ENCODE data around the gene WDR54. TPM values are rescaled to one million over a fixed set of nuclear protein-coding genes. Genes with fewer than 3 reads are reported as not detected.
"Not testable (repeated sequence)": the region's sequence is repeated elsewhere in the genome, so short reads cannot be mapped to it uniquely, and the experiment has no call there.

WDR54 gene
- total RNA-seq, 4 donors from 2014 or later, result 1.2 to 2.5 (median 2.3) TPM; not detected in 1

- Histone ChIP-seq H3K4me1 (peaks cover 0 to 20% (median 9%) of the 10 kb centered on the region in 4 donors), H3K36me3 (no peaks in the 10 kb centered on the region), H3K27ac (no peak overlapping the region), H3K4me3 (no peak overlapping the region), H3K9me3 (no peaks in the 10 kb centered on the region), H3K27me3 (no peaks in the 10 kb centered on the region)
- TF ChIP-seq POLR2A (IDR thresholded peaks at IDR 0.05), result no peak
- TF ChIP-seq CTCF (IDR thresholded peaks at IDR 0.05), result no peak
- no peak for DNase-seq
Observed at GRCh38 chr2:74419345-74419744, 2.2 kb upstream of the WDR54 start.

- Histone ChIP-seq H3K36me3 (peaks cover 0 to under 1% (median 0%) of the 10 kb centered on the region in 3 donors), H3K4me3 (no peak overlapping the region), H3K27ac (no peak overlapping the region), H3K4me1 (peaks cover 0 to 13% (median 3%) of the 10 kb centered on the region in 4 donors), H3K27me3 (no peaks in the 10 kb centered on the region), H3K9me3 (no peaks in the 10 kb centered on the region)
- DNase-seq, result no peak
- TF ChIP-seq CTCF (IDR thresholded peaks at IDR 0.05) (no peak), POLR2A (IDR thresholded peaks at IDR 0.05) (no peak)
Observed at GRCh38 chr2:74420006-74420405, 1.5 kb upstream of the WDR54 start.

- H3K9me3 ChIP-seq, H3K36me3 ChIP-seq, DNase-seq, H3K4me1 ChIP-seq, H3K27me3 ChIP-seq: not testable (repeated sequence)
- H3K27ac ChIP-seq, result peak overlapping the region in 2 of 4 donors; percentile 58 to 82
- peak overlapping the region in 2 of 4 donors; percentile 63 to 69 for H3K4me3 ChIP-seq
Observed at GRCh38 chr2:74420443-74421103, 957 bp upstream of the WDR54 start.

- Histone ChIP-seq H3K27ac (no peak overlapping the region), H3K4me3 (no peak overlapping the region), H3K9me3 (no peaks in the 10 kb centered on the region), H3K4me1 (peaks cover 0 to 4% (median 0%) of the 10 kb centered on the region in 4 donors), H3K36me3 (peaks cover 0 to 34% (median 0%) of the 10 kb centered on the region in 3 donors), H3K27me3 (no peaks in the 10 kb centered on the region)
- TF ChIP-seq POLR2A (IDR thresholded peaks at IDR 0.05) (no peak), CTCF (IDR thresholded peaks at IDR 0.05) (no peak)
- DNase-seq, result no peak
Observed at GRCh38 chr2:74423231-74424095, 1.9 kb downstream of the WDR54 start.

- peaks cover 0 to 43% (median 0%) of the 10 kb centered on the region in 3 donors for H3K36me3 ChIP-seq
- H3K9me3 ChIP-seq, result no peaks in the 10 kb centered on the region
- H3K4me3 ChIP-seq, result no peak overlapping the region
- no peaks in the 10 kb centered on the region for H3K27me3 ChIP-seq
- no peak overlapping the region for H3K27ac ChIP-seq
- H3K4me1 ChIP-seq, result peaks cover 0 to 10% (median 0%) of the 10 kb centered on the region in 4 donors
- no peak for DNase-seq
- no peak for TF ChIP-seq CTCF (IDR thresholded peaks at IDR 0.05)
- no peak for TF ChIP-seq POLR2A (IDR thresholded peaks at IDR 0.05)
Observed at GRCh38 chr2:74424139-74424992, 2.8 kb downstream of the WDR54 start.
